GM23338 (cell line): Measurements from ENCODE around the gene CALY.

Experiments used
- CREB1 ChIP-seq: fragments of 250-450 bp; sonication (Bioruptor Pico); IDR thresholded peaks from 2 replicates; pipeline ENCODE4 v1.5.0; 2020; ENCODE audit warnings: low read depth, mild to moderate bottlenecking, moderate library complexity
- EZH2 ChIP-seq: fragments of 200-600 bp; sonication (generic); IDR thresholded peaks from one replicate; pipeline ENCODE4 v1.8.0; 2017; ENCODE audit warnings: antibody characterized with exemption, mild to moderate bottlenecking, low read depth; ENCODE audit not compliant: unreplicated experiment
- EZH2phosphoT487 ChIP-seq: fragments of 200-600 bp; sonication (generic); IDR thresholded peaks from one replicate; pipeline ENCODE4 v1.8.1; 2018; ENCODE audit warnings: antibody characterized with exemption; ENCODE audit not compliant: unreplicated experiment
- JUNB ChIP-seq: IDR thresholded peaks from one replicate; pipeline ENCODE4 v1.6.1; 2016; ENCODE audit warnings: antibody characterized with exemption; ENCODE audit not compliant: unreplicated experiment
- NANOG ChIP-seq: IDR thresholded peaks from 2 replicates; pipeline ENCODE4 v1.6.1; 2016; ENCODE audit warnings: antibody characterized with exemption, borderline replicate concordance
- POLR2AphosphoS5 ChIP-seq: IDR thresholded peaks from 2 replicates; pipeline ENCODE4 v1.6.1; 2016; ENCODE audit warnings: antibody characterized with exemption, low read depth
- STAT1 ChIP-seq: IDR thresholded peaks from one replicate; pipeline ENCODE4 v1.6.1; 2016; ENCODE audit warnings: antibody characterized with exemption; ENCODE audit not compliant: unreplicated experiment
- ZNF114 ChIP-seq: fragments of 250-450 bp; sonication (Bioruptor Pico); IDR thresholded peaks from 2 replicates; pipeline ENCODE4 v1.5.0; 2020; ENCODE audit warnings: mild to moderate bottlenecking, moderate library complexity
- ZNF331 ChIP-seq: fragments of 250-450 bp; sonication (Bioruptor Pico); IDR thresholded peaks from 2 replicates; pipeline ENCODE4 v1.5.0; 2020; ENCODE audit warnings: low read depth, mild to moderate bottlenecking, moderate library complexity
- TF ChIP-seq, protein P1 (sequence below): fragments of 250-450 bp; sonication (Bioruptor Pico); IDR thresholded peaks from 2 replicates; pipeline ENCODE4 v1.5.0; 2020; ENCODE audit warnings: mild to moderate bottlenecking, moderate library complexity
- TF ChIP-seq, protein P2 (sequence below), 2 experiments: fragments of 200-600 bp in 1 of 2; sonication (generic) in 1 of 2; conservative IDR thresholded peaks; 2 replicates each; pipeline versions ENCODE4 v1.5.1 to v1.6.1; 2016 to 2017; ENCODE audit warnings: antibody characterized with exemption in 2 of 2, low read depth in 2 of 2, mild to moderate bottlenecking in 2 of 2, moderate library complexity in 1 of 2
- TF ChIP-seq, protein P3 (sequence below): IDR thresholded peaks from one replicate; pipeline ENCODE4 v1.6.1; 2018; ENCODE audit warnings: antibody characterized with exemption; ENCODE audit not compliant: unreplicated experiment
- TF ChIP-seq, protein P4 (sequence below): IDR thresholded peaks from 2 replicates; pipeline ENCODE4 v1.6.1; 2016; ENCODE audit warnings: antibody characterized with exemption

DNA sequence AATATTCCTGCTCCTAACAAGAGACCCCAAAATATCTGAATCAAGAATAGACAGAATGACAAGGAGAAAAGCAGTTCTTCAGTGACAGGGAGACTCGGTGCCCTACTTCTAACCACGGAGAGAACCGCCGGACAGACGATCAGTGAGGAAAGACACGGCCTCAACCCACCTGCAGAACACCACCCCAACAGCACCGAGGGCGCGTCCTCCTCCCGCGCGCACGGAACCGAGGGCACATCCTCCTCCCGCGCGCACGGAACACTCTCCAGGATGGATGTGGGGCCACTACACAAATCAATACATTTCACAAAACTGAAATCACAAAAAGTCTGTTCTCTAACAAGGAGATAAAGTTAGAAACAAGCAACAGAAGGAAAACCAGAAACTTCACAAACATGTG lies 50.3 kb downstream of the CALY start:
- no peak for TF ChIP-seq EZH2
- TF ChIP-seq, protein P1, sequence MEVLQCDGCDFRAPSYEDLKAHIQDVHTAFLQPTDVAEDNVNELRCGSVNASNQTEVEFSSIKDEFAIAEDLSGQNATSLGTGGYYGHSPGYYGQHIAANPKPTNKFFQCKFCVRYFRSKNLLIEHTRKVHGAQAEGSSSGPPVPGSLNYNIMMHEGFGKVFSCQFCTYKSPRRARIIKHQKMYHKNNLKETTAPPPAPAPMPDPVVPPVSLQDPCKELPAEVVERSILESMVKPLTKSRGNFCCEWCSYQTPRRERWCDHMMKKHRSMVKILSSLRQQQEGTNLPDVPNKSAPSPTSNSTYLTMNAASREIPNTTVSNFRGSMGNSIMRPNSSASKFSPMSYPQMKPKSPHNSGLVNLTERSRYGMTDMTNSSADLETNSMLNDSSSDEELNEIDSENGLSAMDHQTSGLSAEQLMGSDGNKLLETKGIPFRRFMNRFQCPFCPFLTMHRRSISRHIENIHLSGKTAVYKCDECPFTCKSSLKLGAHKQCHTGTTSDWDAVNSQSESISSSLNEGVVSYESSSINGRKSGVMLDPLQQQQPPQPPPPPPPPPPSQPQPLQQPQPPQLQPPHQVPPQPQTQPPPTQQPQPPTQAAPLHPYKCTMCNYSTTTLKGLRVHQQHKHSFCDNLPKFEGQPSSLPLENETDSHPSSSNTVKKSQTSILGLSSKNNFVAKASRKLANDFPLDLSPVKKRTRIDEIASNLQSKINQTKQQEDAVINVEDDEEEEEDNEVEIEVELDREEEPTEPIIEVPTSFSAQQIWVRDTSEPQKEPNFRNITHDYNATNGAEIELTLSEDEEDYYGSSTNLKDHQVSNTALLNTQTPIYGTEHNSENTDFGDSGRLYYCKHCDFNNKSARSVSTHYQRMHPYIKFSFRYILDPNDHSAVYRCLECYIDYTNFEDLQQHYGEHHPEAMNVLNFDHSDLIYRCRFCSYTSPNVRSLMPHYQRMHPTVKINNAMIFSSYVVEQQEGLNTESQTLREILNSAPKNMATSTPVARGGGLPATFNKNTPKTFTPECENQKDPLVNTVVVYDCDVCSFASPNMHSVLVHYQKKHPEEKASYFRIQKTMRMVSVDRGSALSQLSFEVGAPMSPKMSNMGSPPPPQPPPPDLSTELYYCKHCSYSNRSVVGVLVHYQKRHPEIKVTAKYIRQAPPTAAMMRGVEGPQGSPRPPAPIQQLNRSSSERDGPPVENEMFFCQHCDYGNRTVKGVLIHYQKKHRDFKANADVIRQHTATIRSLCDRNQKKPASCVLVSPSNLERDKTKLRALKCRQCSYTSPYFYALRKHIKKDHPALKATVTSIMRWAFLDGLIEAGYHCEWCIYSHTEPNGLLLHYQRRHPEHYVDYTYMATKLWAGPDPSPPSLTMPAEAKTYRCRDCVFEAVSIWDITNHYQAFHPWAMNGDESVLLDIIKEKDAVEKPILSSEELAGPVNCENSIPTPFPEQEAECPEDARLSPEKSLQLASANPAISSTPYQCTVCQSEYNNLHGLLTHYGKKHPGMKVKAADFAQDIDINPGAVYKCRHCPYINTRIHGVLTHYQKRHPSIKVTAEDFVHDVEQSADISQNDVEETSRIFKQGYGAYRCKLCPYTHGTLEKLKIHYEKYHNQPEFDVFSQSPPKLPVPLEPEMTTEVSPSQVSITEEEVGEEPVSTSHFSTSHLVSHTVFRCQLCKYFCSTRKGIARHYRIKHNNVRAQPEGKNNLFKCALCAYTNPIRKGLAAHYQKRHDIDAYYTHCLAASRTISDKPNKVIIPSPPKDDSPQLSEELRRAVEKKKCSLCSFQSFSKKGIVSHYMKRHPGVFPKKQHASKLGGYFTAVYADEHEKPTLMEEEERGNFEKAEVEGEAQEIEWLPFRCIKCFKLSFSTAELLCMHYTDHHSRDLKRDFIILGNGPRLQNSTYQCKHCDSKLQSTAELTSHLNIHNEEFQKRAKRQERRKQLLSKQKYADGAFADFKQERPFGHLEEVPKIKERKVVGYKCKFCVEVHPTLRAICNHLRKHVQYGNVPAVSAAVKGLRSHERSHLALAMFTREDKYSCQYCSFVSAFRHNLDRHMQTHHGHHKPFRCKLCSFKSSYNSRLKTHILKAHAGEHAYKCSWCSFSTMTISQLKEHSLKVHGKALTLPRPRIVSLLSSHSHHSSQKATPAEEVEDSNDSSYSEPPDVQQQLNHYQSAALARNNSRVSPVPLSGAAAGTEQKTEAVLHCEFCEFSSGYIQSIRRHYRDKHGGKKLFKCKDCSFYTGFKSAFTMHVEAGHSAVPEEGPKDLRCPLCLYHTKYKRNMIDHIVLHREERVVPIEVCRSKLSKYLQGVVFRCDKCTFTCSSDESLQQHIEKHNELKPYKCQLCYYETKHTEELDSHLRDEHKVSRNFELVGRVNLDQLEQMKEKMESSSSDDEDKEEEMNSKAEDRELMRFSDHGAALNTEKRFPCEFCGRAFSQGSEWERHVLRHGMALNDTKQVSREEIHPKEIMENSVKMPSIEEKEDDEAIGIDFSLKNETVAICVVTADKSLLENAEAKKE (CRISPR knock-in tag) = no peak
- TF ChIP-seq, protein P2, sequence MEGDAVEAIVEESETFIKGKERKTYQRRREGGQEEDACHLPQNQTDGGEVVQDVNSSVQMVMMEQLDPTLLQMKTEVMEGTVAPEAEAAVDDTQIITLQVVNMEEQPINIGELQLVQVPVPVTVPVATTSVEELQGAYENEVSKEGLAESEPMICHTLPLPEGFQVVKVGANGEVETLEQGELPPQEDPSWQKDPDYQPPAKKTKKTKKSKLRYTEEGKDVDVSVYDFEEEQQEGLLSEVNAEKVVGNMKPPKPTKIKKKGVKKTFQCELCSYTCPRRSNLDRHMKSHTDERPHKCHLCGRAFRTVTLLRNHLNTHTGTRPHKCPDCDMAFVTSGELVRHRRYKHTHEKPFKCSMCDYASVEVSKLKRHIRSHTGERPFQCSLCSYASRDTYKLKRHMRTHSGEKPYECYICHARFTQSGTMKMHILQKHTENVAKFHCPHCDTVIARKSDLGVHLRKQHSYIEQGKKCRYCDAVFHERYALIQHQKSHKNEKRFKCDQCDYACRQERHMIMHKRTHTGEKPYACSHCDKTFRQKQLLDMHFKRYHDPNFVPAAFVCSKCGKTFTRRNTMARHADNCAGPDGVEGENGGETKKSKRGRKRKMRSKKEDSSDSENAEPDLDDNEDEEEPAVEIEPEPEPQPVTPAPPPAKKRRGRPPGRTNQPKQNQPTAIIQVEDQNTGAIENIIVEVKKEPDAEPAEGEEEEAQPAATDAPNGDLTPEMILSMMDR (conservative IDR thresholded peaks at IDR 0.05; ENCODE audit: low read depth in 2 of 2) = no peak
- no peak for TF ChIP-seq JUNB
- no peak for TF ChIP-seq POLR2AphosphoS5
- no peak for TF ChIP-seq CREB1
- TF ChIP-seq ZNF114 (CRISPR knock-in tag) = no peak
- no peak for TF ChIP-seq EZH2phosphoT487
- TF ChIP-seq, protein P3, sequence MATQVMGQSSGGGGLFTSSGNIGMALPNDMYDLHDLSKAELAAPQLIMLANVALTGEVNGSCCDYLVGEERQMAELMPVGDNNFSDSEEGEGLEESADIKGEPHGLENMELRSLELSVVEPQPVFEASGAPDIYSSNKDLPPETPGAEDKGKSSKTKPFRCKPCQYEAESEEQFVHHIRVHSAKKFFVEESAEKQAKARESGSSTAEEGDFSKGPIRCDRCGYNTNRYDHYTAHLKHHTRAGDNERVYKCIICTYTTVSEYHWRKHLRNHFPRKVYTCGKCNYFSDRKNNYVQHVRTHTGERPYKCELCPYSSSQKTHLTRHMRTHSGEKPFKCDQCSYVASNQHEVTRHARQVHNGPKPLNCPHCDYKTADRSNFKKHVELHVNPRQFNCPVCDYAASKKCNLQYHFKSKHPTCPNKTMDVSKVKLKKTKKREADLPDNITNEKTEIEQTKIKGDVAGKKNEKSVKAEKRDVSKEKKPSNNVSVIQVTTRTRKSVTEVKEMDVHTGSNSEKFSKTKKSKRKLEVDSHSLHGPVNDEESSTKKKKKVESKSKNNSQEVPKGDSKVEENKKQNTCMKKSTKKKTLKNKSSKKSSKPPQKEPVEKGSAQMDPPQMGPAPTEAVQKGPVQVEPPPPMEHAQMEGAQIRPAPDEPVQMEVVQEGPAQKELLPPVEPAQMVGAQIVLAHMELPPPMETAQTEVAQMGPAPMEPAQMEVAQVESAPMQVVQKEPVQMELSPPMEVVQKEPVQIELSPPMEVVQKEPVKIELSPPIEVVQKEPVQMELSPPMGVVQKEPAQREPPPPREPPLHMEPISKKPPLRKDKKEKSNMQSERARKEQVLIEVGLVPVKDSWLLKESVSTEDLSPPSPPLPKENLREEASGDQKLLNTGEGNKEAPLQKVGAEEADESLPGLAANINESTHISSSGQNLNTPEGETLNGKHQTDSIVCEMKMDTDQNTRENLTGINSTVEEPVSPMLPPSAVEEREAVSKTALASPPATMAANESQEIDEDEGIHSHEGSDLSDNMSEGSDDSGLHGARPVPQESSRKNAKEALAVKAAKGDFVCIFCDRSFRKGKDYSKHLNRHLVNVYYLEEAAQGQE = no peak
- TF ChIP-seq, protein P4, sequence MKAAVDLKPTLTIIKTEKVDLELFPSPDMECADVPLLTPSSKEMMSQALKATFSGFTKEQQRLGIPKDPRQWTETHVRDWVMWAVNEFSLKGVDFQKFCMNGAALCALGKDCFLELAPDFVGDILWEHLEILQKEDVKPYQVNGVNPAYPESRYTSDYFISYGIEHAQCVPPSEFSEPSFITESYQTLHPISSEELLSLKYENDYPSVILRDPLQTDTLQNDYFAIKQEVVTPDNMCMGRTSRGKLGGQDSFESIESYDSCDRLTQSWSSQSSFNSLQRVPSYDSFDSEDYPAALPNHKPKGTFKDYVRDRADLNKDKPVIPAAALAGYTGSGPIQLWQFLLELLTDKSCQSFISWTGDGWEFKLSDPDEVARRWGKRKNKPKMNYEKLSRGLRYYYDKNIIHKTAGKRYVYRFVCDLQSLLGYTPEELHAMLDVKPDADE = no peak
- TF ChIP-seq STAT1 = no peak
- TF ChIP-seq NANOG = no peak
- no peak for TF ChIP-seq ZNF331 (CRISPR knock-in tag)
